H9 (cell line): ENCODE measurements around the gene PEPD. TPM values are rescaled to one million over a fixed set of nuclear protein-coding genes. Genes with fewer than 3 reads are reported as not detected.

Source experiments
- DNase-seq: peaks from one replicate; pipeline ENCODE4 v3.0.0-alpha.2; 2017
- H2AFZ ChIP-seq: one replicate; pipeline ENCODE4 v1.6.1; 2013; ENCODE audit warnings: mild to moderate bottlenecking, low read length, control low read depth, moderate library complexity
- H2AK5ac ChIP-seq: 2 replicates; pipeline ENCODE4 v1.6.1; 2013; ENCODE audit warnings: low read length, control low read depth, mixed read lengths; ENCODE audit not compliant: insufficient read length
- H2BK120ac ChIP-seq: one replicate; pipeline ENCODE4 v1.6.1; 2013; ENCODE audit warnings: low read depth, mild to moderate bottlenecking, low read length, control low read depth, inconsistent platforms; ENCODE audit not compliant: poor library complexity, severe bottlenecking
- H2BK12ac ChIP-seq: 2 replicates; pipeline ENCODE4 v1.6.1; 2013; ENCODE audit warnings: low read length, control low read depth, mixed read lengths, low read depth; ENCODE audit not compliant: insufficient read length
- H2BK15ac ChIP-seq: 2 replicates; pipeline ENCODE4 v1.6.1; 2013; ENCODE audit warnings: low read depth, low read length, control low read depth
- H2BK20ac ChIP-seq: one replicate; pipeline ENCODE4 v1.6.1; 2013; ENCODE audit warnings: low read depth, mild to moderate bottlenecking, low read length, control low read depth, inconsistent platforms; ENCODE audit not compliant: poor library complexity, severe bottlenecking
- H2BK5ac ChIP-seq: 2 replicates; pipeline ENCODE4 v1.6.1; 2013; ENCODE audit warnings: low read length, control low read depth, mixed read lengths; ENCODE audit not compliant: insufficient read length
- H3K14ac ChIP-seq: 2 replicates; pipeline ENCODE4 v1.6.1; 2013; ENCODE audit warnings: low read length, control low read depth; ENCODE audit not compliant: insufficient read depth
- H3K18ac ChIP-seq: 2 replicates; pipeline ENCODE4 v1.6.1; 2013; ENCODE audit warnings: low read depth, mild to moderate bottlenecking, mixed read lengths, low read length, control low read depth; ENCODE audit not compliant: insufficient read length
- H3K23ac ChIP-seq: 2 replicates; pipeline ENCODE4 v1.6.1; 2013; ENCODE audit warnings: low read length, control low read depth, mixed read lengths, low read depth; ENCODE audit not compliant: insufficient read length
- H3K23me2 ChIP-seq: 2 replicates; pipeline ENCODE4 v1.6.1; 2013; ENCODE audit warnings: low read depth, mild to moderate bottlenecking, mixed read lengths, low read length, control low read depth; ENCODE audit not compliant: insufficient read length, poor library complexity, severe bottlenecking
- H3K27ac ChIP-seq: 2 replicates; pipeline ENCODE4 v1.5.1; 2013; ENCODE audit warnings: low read length, control low read depth, mixed read lengths, low read depth; ENCODE audit not compliant: insufficient read length
- H3K27me3 ChIP-seq: 2 replicates; pipeline ENCODE4 v1.6.1; 2013; ENCODE audit warnings: low read length, control low read depth, inconsistent platforms; ENCODE audit not compliant: insufficient read depth
- H3K4ac ChIP-seq: 2 replicates; pipeline ENCODE4 v1.6.1; 2013; ENCODE audit warnings: low read depth, mild to moderate bottlenecking, control low read depth, inconsistent platforms, low read length, moderate library complexity
- H3K4me1 ChIP-seq: 2 replicates; pipeline ENCODE4 v1.6.1; 2013; ENCODE audit warnings: low read length, control low read depth, inconsistent platforms; ENCODE audit not compliant: insufficient read depth
- H3K4me2 ChIP-seq: 2 replicates; pipeline ENCODE4 v1.6.1; 2013; ENCODE audit warnings: low read length, control low read depth, mixed read lengths; ENCODE audit not compliant: insufficient read length, insufficient read depth
- H3K56ac ChIP-seq: 2 replicates; pipeline ENCODE4 v1.6.1; 2013; ENCODE audit warnings: low read depth, mild to moderate bottlenecking, mixed read lengths, low read length, control low read depth; ENCODE audit not compliant: insufficient read length
- H3K79me1 ChIP-seq: 2 replicates; pipeline ENCODE4 v1.6.1; 2013; ENCODE audit warnings: low read depth, mild to moderate bottlenecking, moderate library complexity, low read length, control low read depth, inconsistent platforms; ENCODE audit not compliant: insufficient read depth, poor library complexity, severe bottlenecking
- H3K79me2 ChIP-seq: 2 replicates; pipeline ENCODE4 v1.6.1; 2013; ENCODE audit warnings: low read length, control low read depth, inconsistent platforms; ENCODE audit not compliant: insufficient read depth
- H3K9ac ChIP-seq: 2 replicates; pipeline ENCODE4 v1.6.1; 2013; ENCODE audit warnings: low read length, control low read depth, mixed read lengths; ENCODE audit not compliant: insufficient read length; ENCODE audit errors: extremely low read depth
- H3K9me3 ChIP-seq: one replicate; pipeline ENCODE4 v1.6.1; 2013; ENCODE audit warnings: low read depth, low read length, inconsistent platforms; ENCODE audit not compliant: control insufficient read depth
- H3T11ph ChIP-seq: one replicate; pipeline ENCODE4 v1.6.1; 2013; ENCODE audit warnings: mild to moderate bottlenecking, low read length, control low read depth, inconsistent platforms
- H4K20me1 ChIP-seq: one replicate; pipeline ENCODE4 v1.6.1; 2013; ENCODE audit not compliant: control insufficient read depth, insufficient read length, insufficient read depth
- H4K5ac ChIP-seq: 2 replicates; pipeline ENCODE4 v1.6.1; 2013; ENCODE audit warnings: low read depth, mild to moderate bottlenecking, mixed read lengths, low read length, control low read depth; ENCODE audit not compliant: insufficient read length
- H4K8ac ChIP-seq: replicated peaks from 2 replicates; pipeline ENCODE4 v1.6.1; 2013; ENCODE audit warnings: low read length, control low read depth, mixed read lengths, low read depth; ENCODE audit not compliant: insufficient read length
- H4K91ac ChIP-seq: 2 replicates; pipeline ENCODE4 v1.6.1; 2013; ENCODE audit warnings: low read depth, mild to moderate bottlenecking, moderate library complexity, mixed read lengths, low read length, control low read depth; ENCODE audit not compliant: insufficient read length
- H3K27ac Mint-ChIP-seq, 3 experiments: 2 replicates in 2 of 3; 3 replicates in 1 of 3; pipeline ENCODE4 v1.8.0; 2020 to 2021; ENCODE audit warnings: mixed read lengths in 3 of 3, mild to moderate bottlenecking in 1 of 3, moderate library complexity in 1 of 3
- H3K27me3 Mint-ChIP-seq: 2 replicates; pipeline ENCODE4 v1.8.0; 2021; ENCODE audit warnings: low read depth, mild to moderate bottlenecking, moderate library complexity, mixed read lengths
- H3K36me3 Mint-ChIP-seq, 3 experiments: 2 replicates in 2 of 3; 3 replicates in 1 of 3; pipeline ENCODE4 v1.8.0; 2020 to 2021; ENCODE audit warnings: low read depth in 3 of 3, mixed read lengths in 3 of 3; ENCODE audit not compliant: insufficient read depth in 1 of 3
- H3K4me1 Mint-ChIP-seq, 2 experiments: 2 replicates each; pipeline ENCODE4 v1.8.0; 2020; ENCODE audit warnings: mixed read lengths in 2 of 2
- H3K4me3 Mint-ChIP-seq, 2 experiments: 2 replicates in 1 of 2; 3 replicates in 1 of 2; pipeline ENCODE4 v1.8.0; 2020 to 2021; ENCODE audit warnings: mild to moderate bottlenecking in 2 of 2, mixed read lengths in 2 of 2, moderate library complexity in 1 of 2
- H3K9me3 Mint-ChIP-seq, 2 experiments: 2 replicates in 1 of 2; 3 replicates in 1 of 2; pipeline ENCODE4 v1.8.0; 2020; ENCODE audit warnings: mild to moderate bottlenecking in 2 of 2, mixed read lengths in 2 of 2, moderate library complexity in 1 of 2
- CTCF ChIP-seq: fragments of 200-600 bp; sonication (generic); conservative IDR thresholded peaks from 3 replicates; pipeline ENCODE4 v1.8.0; 2021; ENCODE audit warnings: antibody characterized with exemption, mild to moderate bottlenecking
- WGBS: extraction: QIAGEN DNeasy Blood & Tissue Kit; methylation state at CpG from one replicate; pipeline ENCODE4 v1.1.7; 2013; ENCODE audit warnings: missing lambda C conversion rate, low lambda C conversion rate, mixed read lengths; ENCODE audit not compliant: insufficient read length; ENCODE audit errors: extremely low coverage; 5-methylcytosine and 5-hydroxymethylcytosine counted together
- total RNA-seq: library from RNA; stranded (reverse); gene quantifications from 2 replicates; pipeline ENCODE4 v1.2.1, GENCODE V29; 2021

The PEPD gene
- total RNA-seq, 1 experiment from 2014 or later = 52.8 TPM

GRCh38 chr19:33508431-33508830, 13.2 kb downstream of the PEPD start:
- peaks cover 18 to 22% of the 10 kb centered on the region in 2 experiments for H3K4me1 Mint-ChIP-seq
- H3K4me3 Mint-ChIP-seq = no peak overlapping the region
- no peak for DNase-seq
- Histone ChIP-seq H2AFZ (no peak overlapping the region), H2BK120ac (no peak overlapping the region), H3K4me2 (no peak overlapping the region), H3K23me2 (no peaks in the 10 kb centered on the region), H4K8ac (no peak overlapping the region), H2BK15ac (no peak overlapping the region), H3K18ac (no peak overlapping the region), H4K5ac (no peak overlapping the region), H3K23ac (no peak overlapping the region), H4K20me1 (no peaks in the 10 kb centered on the region), H4K91ac (no peak overlapping the region), H2BK5ac (no peak overlapping the region), H3K4me1 (no peaks in the 10 kb centered on the region; the same call in 1 of the 2 replicates), H2BK20ac (no peak overlapping the region), H3K14ac (no peak overlapping the region), H3K79me1 (no peaks in the 10 kb centered on the region), H3T11ph (no peak overlapping the region), H3K9ac (no peak overlapping the region), H3K79me2 (no peaks in the 10 kb centered on the region; the same call in 1 of the 2 replicates), H3K9me3 (no peaks in the 10 kb centered on the region), H3K4ac (no peak overlapping the region), H2BK12ac (no peak overlapping the region), H3K27me3 (no peaks in the 10 kb centered on the region), H3K27ac (no peak overlapping the region), H3K56ac (no peak overlapping the region), H2AK5ac (no peak overlapping the region)
- H3K9me3 Mint-ChIP-seq = no peaks in the 10 kb centered on the region
- H3K36me3 Mint-ChIP-seq = no peaks in the 10 kb centered on the region; a peak in 2 of 7 replicates
- no CpG with 5 or more reads among the region's 12 CpGs for WGBS
- H3K27ac Mint-ChIP-seq = no peak overlapping the region; a peak in 1 of 7 replicates
- TF ChIP-seq CTCF = no peak
- no peaks in the 10 kb centered on the region for H3K27me3 Mint-ChIP-seq
